Measurements from ENCODE around the gene HTR3C. TPM values are rescaled to one million over a fixed set of nuclear protein-coding genes. Genes with fewer than 3 reads are reported as not detected.
A peak's percentile ranks its signal among the peaks of the same experiment; 100 is the strongest.
"Not testable (repeated sequence)": the region's sequence is repeated elsewhere in the genome, so short reads cannot be mapped to it uniquely, and the experiment has no call there.

Gene HTR3C, protein sequence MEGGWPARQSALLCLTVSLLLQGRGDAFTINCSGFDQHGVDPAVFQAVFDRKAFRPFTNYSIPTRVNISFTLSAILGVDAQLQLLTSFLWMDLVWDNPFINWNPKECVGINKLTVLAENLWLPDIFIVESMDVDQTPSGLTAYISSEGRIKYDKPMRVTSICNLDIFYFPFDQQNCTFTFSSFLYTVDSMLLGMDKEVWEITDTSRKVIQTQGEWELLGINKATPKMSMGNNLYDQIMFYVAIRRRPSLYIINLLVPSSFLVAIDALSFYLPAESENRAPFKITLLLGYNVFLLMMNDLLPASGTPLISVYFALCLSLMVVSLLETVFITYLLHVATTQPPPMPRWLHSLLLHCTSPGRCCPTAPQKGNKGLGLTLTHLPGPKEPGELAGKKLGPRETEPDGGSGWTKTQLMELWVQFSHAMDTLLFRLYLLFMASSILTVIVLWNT
- total RNA-seq (2022) = not detected in 2 replicates
- not detected for Bru-seq, nascent RNA
- not detected for BruChase-seq, experiment 1, labeled RNA remaining after a 6-hour chase
- BruChase-seq, experiment 2, labeled RNA remaining after a 2-hour chase = not detected
- long read RNA-seq = 0 reads

DNA sequence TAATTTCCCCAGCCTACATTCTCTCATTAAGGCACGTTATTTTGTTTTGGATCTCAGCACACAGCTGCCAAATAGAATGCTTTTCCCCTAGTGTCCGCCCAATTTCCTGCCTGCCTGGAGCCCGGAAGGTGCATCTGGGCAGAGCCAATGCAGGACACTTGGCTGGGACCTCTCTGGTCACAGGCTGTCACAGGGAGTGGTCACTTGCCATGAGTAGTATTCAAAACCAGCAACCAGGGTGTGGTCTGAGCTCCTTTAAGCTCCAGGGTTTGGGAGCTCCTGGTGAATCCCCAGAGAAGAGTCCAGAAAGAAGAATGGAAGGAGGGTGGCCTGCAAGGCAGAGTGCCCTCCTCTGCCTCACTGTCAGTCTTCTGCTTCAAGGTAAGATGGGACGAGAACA, at the start of gene HTR3C:
Gene HTR3C (plus strand): TSS at position 281 of the 400 bp plus-strand sequence. CDS start 34 bp downstream, at position 315.
- H3K36me3 Mint-ChIP-seq (ENCODE audit: insufficient read depth, unreplicated experiment) = no peaks in the 10 kb centered on the region
- H3K4me1 Mint-ChIP-seq (ENCODE audit: low read depth, unreplicated experiment) = no peaks in the 10 kb centered on the region
- H3K27ac Mint-ChIP-seq (ENCODE audit: unreplicated experiment) = no peak within 1 kb of the TSS
- no peak for DNase-seq
- H3K27me3 Mint-ChIP-seq (ENCODE audit: unreplicated experiment) = peaks cover 56% of the 10 kb centered on the region
- H3K9me3 Mint-ChIP-seq (ENCODE audit: low read depth, unreplicated experiment) = no peaks in the 10 kb centered on the region
- no TSS peak for BruUV-seq (replicated peaks)
- intact Hi-C loops (cut with micrococcal nuclease; ENCODE audit: unreplicated experiment) = no loop called here
- CTCF ChIA-PET = interaction anchor here (0.6 to 0.7 kb wide), 2 partner anchors 23 to 162 kb away, joined by 3 read pairs; no protein-coding TSS in a partner anchor
- TF ChIP-seq, protein P1, sequence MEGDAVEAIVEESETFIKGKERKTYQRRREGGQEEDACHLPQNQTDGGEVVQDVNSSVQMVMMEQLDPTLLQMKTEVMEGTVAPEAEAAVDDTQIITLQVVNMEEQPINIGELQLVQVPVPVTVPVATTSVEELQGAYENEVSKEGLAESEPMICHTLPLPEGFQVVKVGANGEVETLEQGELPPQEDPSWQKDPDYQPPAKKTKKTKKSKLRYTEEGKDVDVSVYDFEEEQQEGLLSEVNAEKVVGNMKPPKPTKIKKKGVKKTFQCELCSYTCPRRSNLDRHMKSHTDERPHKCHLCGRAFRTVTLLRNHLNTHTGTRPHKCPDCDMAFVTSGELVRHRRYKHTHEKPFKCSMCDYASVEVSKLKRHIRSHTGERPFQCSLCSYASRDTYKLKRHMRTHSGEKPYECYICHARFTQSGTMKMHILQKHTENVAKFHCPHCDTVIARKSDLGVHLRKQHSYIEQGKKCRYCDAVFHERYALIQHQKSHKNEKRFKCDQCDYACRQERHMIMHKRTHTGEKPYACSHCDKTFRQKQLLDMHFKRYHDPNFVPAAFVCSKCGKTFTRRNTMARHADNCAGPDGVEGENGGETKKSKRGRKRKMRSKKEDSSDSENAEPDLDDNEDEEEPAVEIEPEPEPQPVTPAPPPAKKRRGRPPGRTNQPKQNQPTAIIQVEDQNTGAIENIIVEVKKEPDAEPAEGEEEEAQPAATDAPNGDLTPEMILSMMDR (IDR thresholded peaks at IDR 0.05; ENCODE audit: unreplicated experiment) = no peak
- no peak within 1 kb of the TSS for H3K4me3 Mint-ChIP-seq (ENCODE audit: low read depth, unreplicated experiment)

DNA sequence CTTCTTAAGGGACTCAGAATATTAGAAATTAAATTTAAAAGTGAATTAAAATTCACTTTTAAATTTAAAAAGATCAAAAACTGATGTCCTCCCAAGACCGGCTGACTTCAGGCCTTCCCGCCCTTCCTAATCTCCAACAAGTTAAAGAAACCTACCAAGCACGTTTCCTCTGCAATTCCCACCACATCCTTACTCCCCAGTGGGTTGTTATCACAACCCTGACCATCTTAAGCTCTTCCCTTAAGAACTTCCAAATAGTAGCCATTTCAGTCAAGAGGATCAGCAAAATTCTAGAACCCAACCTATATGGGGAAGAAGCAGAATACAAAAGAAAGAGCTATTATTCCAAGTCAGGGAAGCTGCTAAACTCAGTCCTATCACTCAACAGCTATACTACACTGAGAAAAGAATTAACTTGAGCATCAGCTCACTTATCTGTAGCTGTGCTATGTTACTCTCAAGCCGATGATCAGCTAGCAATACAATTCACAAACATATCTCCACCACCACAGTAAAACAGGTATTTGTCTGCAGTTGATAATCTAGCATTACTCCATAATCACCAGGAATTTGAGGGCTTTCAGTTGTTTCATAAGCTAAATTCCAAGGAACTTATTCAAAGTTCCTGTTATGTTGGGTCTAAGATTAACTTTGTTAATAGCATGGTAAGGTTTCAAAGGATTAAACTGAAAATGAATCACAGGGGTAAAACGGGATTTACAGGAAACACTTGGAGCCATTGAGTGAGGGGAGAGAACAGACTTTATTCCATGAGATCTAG, 49.5 kb upstream of the HTR3C start:
- no peak overlapping the region for H3K4me3 Mint-ChIP-seq (ENCODE audit: low read depth, unreplicated experiment)
- no TSS peak for BruUV-seq (replicated peaks)
- CTCF ChIA-PET = interaction anchor here (0.6 kb wide), 3 partner anchors 26 to 522 kb away, joined by 5 to 9 read pairs (median 6); no protein-coding TSS in a partner anchor
- DNase-seq = no peak
- TF ChIP-seq, protein P1 (IDR thresholded peaks at IDR 0.05; ENCODE audit: unreplicated experiment) = no peak
- peaks cover 11% of the 10 kb centered on the region for H3K36me3 Mint-ChIP-seq (ENCODE audit: insufficient read depth, unreplicated experiment)
- H3K27ac Mint-ChIP-seq (ENCODE audit: unreplicated experiment) = no peak overlapping the region
- no peaks in the 10 kb centered on the region for H3K9me3 Mint-ChIP-seq (ENCODE audit: low read depth, unreplicated experiment)
- intact Hi-C loops (cut with micrococcal nuclease; ENCODE audit: unreplicated experiment) = no loop called here
- no peaks in the 10 kb centered on the region for H3K27me3 Mint-ChIP-seq (ENCODE audit: unreplicated experiment)
- peaks cover 27% of the 10 kb centered on the region for H3K4me1 Mint-ChIP-seq (ENCODE audit: low read depth, unreplicated experiment)

DNA sequence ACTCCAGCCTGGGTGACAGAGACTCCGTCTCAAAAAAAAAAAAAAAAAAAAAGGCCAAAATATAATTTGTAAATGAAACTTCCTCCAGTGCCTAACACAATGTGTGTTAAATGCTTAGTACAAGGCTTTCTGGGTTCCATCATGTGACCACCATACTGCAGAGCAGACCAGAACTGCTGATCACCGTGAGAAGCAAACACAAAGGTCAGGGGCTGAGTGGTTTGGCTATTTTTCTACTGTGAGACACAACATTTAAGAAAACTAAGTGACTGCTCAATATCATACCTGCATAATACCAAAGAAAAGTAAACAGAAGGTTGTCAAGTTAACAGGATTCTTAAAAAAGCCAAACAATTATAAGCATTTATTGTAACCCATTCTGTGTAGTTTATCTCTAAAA, 48.4 kb upstream of the HTR3C start:
- Mint-ChIP-seq H3K9me3 (ENCODE audit: low read depth, unreplicated experiment) (no peaks in the 10 kb centered on the region), H3K27ac (ENCODE audit: unreplicated experiment) (no peak overlapping the region), H3K27me3 (ENCODE audit: unreplicated experiment) (no peaks in the 10 kb centered on the region), H3K4me3 (ENCODE audit: low read depth, unreplicated experiment) (no peak overlapping the region), H3K36me3 (ENCODE audit: insufficient read depth, unreplicated experiment) (peaks cover 13% of the 10 kb centered on the region), H3K4me1 (ENCODE audit: low read depth, unreplicated experiment) (peaks cover 27% of the 10 kb centered on the region)
- CTCF ChIA-PET = no interaction called here
- TF ChIP-seq, protein P1 (IDR thresholded peaks at IDR 0.05; ENCODE audit: unreplicated experiment) = no peak
- DNase-seq = no peak
- no TSS peak for BruUV-seq (replicated peaks)
- intact Hi-C loops (cut with micrococcal nuclease; ENCODE audit: unreplicated experiment) = no loop called here

DNA sequence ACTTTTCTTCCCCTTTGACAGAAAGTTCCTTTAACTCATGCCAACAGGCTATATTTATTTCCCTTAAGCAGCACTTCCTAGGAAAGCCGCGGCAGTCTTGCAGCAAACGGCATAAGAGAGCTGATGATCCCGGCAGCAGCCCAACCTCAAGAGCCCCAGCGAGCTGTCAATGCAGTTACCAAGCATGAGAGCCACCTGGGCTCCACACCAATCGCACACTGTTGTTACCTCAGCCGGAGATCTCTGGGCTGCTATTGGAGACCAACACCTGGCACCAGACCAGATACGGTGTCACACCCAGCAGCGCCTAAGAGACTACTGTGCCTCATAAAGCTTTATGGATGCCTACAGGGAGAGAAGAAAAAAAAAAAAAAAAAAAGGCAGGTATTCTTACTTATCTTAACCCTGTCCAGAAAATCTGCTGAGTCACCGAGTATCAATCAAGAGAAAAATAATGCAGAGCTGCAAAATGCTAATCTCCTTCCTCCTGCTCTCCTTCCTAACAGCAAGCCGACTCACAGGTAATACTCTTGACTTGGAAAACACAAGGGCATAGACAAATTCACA, 46.8 kb upstream of the HTR3C start:
- no peaks in the 10 kb centered on the region for H3K9me3 Mint-ChIP-seq (ENCODE audit: low read depth, unreplicated experiment)
- H3K36me3 Mint-ChIP-seq (ENCODE audit: insufficient read depth, unreplicated experiment) = peaks cover 16% of the 10 kb centered on the region
- H3K4me3 Mint-ChIP-seq (ENCODE audit: low read depth, unreplicated experiment) = peak overlapping the region; percentile 47
- TF ChIP-seq, protein P1 (IDR thresholded peaks at IDR 0.05; ENCODE audit: unreplicated experiment) = no peak
- no TSS peak for BruUV-seq (replicated peaks)
- intact Hi-C loops (cut with micrococcal nuclease; ENCODE audit: unreplicated experiment) = no loop called here
- H3K4me1 Mint-ChIP-seq (ENCODE audit: low read depth, unreplicated experiment) = peaks cover 27% of the 10 kb centered on the region
- CTCF ChIA-PET = interaction anchor here (0.5 to 2.4 kb wide), 22 partner anchors 8 to 769 kb away, joined by 3 to 18 read pairs (median 5); partner anchors contain the start of genes ABCC5, CLCN2, EPHB3 and PARL
- DNase-seq = peak; percentile 92
- H3K27ac Mint-ChIP-seq (ENCODE audit: unreplicated experiment) = peak overlapping the region; percentile 34
- H3K27me3 Mint-ChIP-seq (ENCODE audit: unreplicated experiment) = no peaks in the 10 kb centered on the region

DNA sequence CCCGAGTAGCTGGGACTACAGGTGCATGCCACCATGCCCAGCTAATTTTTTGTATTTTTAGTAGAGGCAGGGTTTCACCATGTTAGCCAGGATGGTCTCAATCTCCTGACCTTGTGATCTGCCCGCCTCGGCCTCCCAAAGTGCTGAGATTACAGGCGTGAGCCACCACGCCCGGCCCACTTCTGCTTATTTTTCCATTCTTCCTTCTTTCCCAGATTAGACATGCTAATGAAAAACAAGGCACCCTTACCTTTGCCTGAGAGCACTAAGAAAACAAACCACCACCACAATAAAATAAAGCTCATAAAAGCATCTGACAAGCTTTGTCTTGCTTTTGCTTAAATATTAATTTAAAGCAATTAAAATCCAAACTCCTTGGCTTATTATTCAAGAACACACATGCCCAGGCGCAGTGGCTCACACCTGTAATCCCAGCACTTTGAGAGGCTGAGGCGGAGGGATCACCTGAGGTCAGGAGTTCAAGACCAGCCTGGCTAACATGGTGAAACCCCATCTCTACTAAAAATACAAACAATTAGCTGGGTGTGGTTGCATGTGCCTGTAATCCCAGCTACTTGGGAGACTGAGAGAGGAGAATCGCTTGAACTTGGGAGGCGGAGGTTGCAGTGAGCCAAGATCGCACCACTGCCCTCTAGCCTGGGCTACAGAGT, 45.6 kb upstream of the HTR3C start:
- Mint-ChIP-seq H3K4me1 (ENCODE audit: low read depth, unreplicated experiment) (peaks cover 27% of the 10 kb centered on the region), H3K36me3 (ENCODE audit: insufficient read depth, unreplicated experiment) (peaks cover 19% of the 10 kb centered on the region)
- DNase-seq; H3K9me3 Mint-ChIP-seq (ENCODE audit: low read depth, unreplicated experiment); H3K27me3 Mint-ChIP-seq (ENCODE audit: unreplicated experiment); H3K27ac Mint-ChIP-seq (ENCODE audit: unreplicated experiment); BruUV-seq (replicated peaks); intact Hi-C loops (cut with micrococcal nuclease; ENCODE audit: unreplicated experiment); H3K4me3 Mint-ChIP-seq (ENCODE audit: low read depth, unreplicated experiment): not testable (repeated sequence)
- CTCF ChIA-PET = interaction anchor here (0.7 to 2.4 kb wide), 4 partner anchors 9 to 699 kb away, joined by 3 to 18 read pairs (median 7); partner anchors contain the start of gene PARL
